ENCODE results near the gene GRB7. TPM values are rescaled to one million over a fixed set of nuclear protein-coding genes. Genes with fewer than 3 reads are reported as not detected.

The GRB7 gene
- total RNA-seq, 1 donor from 2014 or later, result 25.0 TPM

DNA sequence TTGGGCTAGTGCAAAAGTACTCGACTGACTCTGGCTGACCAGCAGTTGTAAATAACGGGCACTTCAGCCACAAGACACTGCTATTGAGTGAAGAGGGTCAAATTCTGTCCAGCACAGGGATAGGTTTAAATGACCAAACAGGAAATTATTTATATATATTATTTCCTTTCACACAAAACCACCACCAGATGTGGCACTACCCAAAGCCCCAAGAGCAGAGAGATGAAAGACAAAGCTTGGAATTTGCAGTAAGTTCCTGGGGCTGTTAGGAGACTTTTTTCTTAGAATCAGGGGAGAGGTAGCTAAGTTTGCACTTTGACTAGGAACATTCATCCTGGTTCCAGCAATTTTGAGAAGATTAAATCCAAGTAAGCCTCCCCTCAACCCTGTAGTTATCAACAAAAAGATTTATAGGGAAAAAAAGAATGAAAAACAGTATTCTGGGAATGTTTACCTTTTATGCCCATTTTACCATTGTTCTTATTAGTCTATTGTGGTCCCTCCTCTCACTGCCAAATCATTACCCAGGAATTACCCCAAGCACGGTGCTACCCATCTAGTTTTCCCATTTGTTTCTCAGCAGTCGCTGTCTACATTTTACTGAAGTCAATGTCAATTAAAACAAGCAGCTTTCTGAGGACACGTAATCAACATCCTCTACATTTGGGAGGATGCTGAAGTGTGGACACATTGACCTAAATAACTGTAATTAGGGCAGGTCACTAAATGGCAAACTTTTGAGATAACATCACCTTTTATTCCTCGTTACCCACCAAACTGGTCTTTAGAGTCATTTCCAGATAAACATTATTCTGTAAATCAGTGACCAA is 43.5 kb downstream of the GRB7 start:
- Histone ChIP-seq H3K4me1 (peaks cover 15% of the 10 kb centered on the region), H3K36me3 (no peaks in the 10 kb centered on the region), H3K27me3 (no peaks in the 10 kb centered on the region), H3K4me3 (no peak overlapping the region), H3K9me3 (no peaks in the 10 kb centered on the region), H3K27ac (peak overlapping the region; percentile 43)
- no peak for DNase-seq
- ATAC-seq, result no peak
- TF ChIP-seq, protein P1, sequence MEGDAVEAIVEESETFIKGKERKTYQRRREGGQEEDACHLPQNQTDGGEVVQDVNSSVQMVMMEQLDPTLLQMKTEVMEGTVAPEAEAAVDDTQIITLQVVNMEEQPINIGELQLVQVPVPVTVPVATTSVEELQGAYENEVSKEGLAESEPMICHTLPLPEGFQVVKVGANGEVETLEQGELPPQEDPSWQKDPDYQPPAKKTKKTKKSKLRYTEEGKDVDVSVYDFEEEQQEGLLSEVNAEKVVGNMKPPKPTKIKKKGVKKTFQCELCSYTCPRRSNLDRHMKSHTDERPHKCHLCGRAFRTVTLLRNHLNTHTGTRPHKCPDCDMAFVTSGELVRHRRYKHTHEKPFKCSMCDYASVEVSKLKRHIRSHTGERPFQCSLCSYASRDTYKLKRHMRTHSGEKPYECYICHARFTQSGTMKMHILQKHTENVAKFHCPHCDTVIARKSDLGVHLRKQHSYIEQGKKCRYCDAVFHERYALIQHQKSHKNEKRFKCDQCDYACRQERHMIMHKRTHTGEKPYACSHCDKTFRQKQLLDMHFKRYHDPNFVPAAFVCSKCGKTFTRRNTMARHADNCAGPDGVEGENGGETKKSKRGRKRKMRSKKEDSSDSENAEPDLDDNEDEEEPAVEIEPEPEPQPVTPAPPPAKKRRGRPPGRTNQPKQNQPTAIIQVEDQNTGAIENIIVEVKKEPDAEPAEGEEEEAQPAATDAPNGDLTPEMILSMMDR (IDR thresholded peaks at IDR 0.05), result no peak
- intact Hi-C loops (cut with DNase I), result no loop called here

- Histone ChIP-seq H3K27ac (peak overlapping the region; percentile 43), H3K27me3 (no peaks in the 10 kb centered on the region), H3K36me3 (no peaks in the 10 kb centered on the region), H3K9me3 (no peaks in the 10 kb centered on the region), H3K4me3 (no peak overlapping the region), H3K4me1 (peaks cover 15% of the 10 kb centered on the region)
- intact Hi-C loops (cut with DNase I), result no loop called here
- TF ChIP-seq, protein P1 (IDR thresholded peaks at IDR 0.05), result no peak
- ATAC-seq, result no peak
- DNase-seq, result no peak
Observed at GRCh38 chr17:39781861-39782213, 44.1 kb downstream of the GRB7 start.

DNA sequence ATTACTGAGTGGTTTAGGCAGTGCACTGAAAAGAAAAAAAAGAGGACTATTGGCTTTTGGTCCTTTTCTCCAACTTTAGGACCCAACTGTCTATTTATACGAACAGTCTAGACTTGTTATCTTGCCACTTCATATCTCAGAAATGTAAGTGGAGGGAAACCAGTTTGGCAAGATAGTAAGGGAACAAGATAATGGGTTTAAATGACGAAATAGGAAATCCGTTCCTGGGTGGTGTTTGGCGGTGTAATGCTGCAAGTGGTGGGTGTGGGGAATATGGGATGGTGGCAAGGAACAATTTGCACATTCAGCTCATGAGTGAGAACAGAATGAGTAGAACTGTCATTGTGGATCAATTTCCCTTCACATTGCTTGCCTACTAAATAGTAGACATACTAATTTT is 44.7 kb downstream of the GRB7 start:
- ATAC-seq, result peak; percentile 91
- intact Hi-C loops (cut with DNase I), result no loop called here

GRCh38 chr17:39782980-39783379 is 45.2 kb downstream of the GRB7 start:
- Histone ChIP-seq H3K27ac (peak overlapping the region; percentile 20), H3K36me3 (no peaks in the 10 kb centered on the region), H3K4me1 (peaks cover 15% of the 10 kb centered on the region), H3K9me3 (no peaks in the 10 kb centered on the region), H3K27me3 (no peaks in the 10 kb centered on the region), H3K4me3 (no peak overlapping the region)
- ATAC-seq, result peak; percentile 50
- intact Hi-C loops (cut with DNase I), result no loop called here
- TF ChIP-seq, protein P1 (IDR thresholded peaks at IDR 0.05), result no peak
- DNase-seq, result no peak

More for the DNA sequence above, 44.7 kb downstream of the GRB7 start:
- Histone ChIP-seq H3K27me3 (no peaks in the 10 kb centered on the region), H3K4me1 (peaks cover 15% of the 10 kb centered on the region), H3K27ac (peak overlapping the region; percentile 20), H3K9me3 (no peaks in the 10 kb centered on the region), H3K36me3 (no peaks in the 10 kb centered on the region), H3K4me3 (no peak overlapping the region)
- TF ChIP-seq, protein P1 (IDR thresholded peaks at IDR 0.05), result no peak
- DNase-seq, result no peak

- no peaks in the 10 kb centered on the region for H3K9me3 ChIP-seq
- ATAC-seq, result no peak
- H3K4me3 ChIP-seq, result no peak overlapping the region
- intact Hi-C loops (cut with DNase I), result no loop called here
- DNase-seq, result no peak
- H3K27me3 ChIP-seq, result no peaks in the 10 kb centered on the region
- H3K27ac ChIP-seq, result no peak overlapping the region
- no peaks in the 10 kb centered on the region for H3K36me3 ChIP-seq
- TF ChIP-seq, protein P1 (IDR thresholded peaks at IDR 0.05), result no peak
- peaks cover 6% of the 10 kb centered on the region for H3K4me1 ChIP-seq
Observed at GRCh38 chr17:39787041-39787440, 49.3 kb downstream of the GRB7 start.
